Breast epithelium (tissue), 4 donors: ENCODE data around the gene PTPRM. TPM values are rescaled to one million over a fixed set of nuclear protein-coding genes. Genes with fewer than 3 reads are reported as not detected.

Source experiments
- DNase-seq, 2 donors: peaks; one replicate each; pipeline ENCODE4 v3.0.0-alpha.2; 2019; ENCODE audit warnings: low spot score in 2 of 2
- H3K27ac ChIP-seq, 2 donors: fragments of 200-600 bp; sonication (generic) in 1 of 2; one replicate each; pipeline ENCODE4 v1.5.1; 2016 to 2019; ENCODE audit warnings: mild to moderate bottlenecking in 1 of 2
- H3K27me3 ChIP-seq, 2 donors: fragments of 200-600 bp; sonication (generic) in 1 of 2; one replicate each; pipeline versions ENCODE4 v1.5.1 to v1.6.0; 2017 to 2019; ENCODE audit warnings: control low read depth in 1 of 2, mild to moderate bottlenecking in 1 of 2
- H3K36me3 ChIP-seq: fragments of 200-600 bp; one replicate; pipeline ENCODE4 v1.5.1; 2019
- H3K4me1 ChIP-seq, 2 donors: fragments of 200-600 bp; sonication (generic); one replicate each; pipeline ENCODE4 v1.5.1; 2016 to 2019; ENCODE audit warnings: control low read depth in 1 of 2
- H3K4me3 ChIP-seq, 3 donors: fragments of 200-600 bp; sonication (generic); 1 replicate in 2 of 3; 2 replicates in 1 of 3; pipeline ENCODE4 v1.5.1; 2016 to 2019; ENCODE audit warnings: mild to moderate bottlenecking in 3 of 3, moderate library complexity in 2 of 3
- H3K9me3 ChIP-seq, 2 donors: fragments of 200-600 bp; sonication (generic) in 1 of 2; one replicate each; pipeline ENCODE4 v1.5.1; 2016 to 2019; ENCODE audit warnings: control low read depth in 1 of 2
- POLR2A ChIP-seq: fragments of 450-650 bp; IDR thresholded peaks from one replicate; pipeline ENCODE4 v1.6.1; 2016; ENCODE audit warnings: antibody characterized with exemption, mild to moderate bottlenecking, moderate library complexity
- POLR2AphosphoS5 ChIP-seq, 3 donors: sonication (generic); formaldehyde crosslinking; IDR thresholded peaks; one replicate each; pipeline ENCODE4 v1.6.1; 2017; ENCODE audit warnings: antibody characterized with exemption in 3 of 3
- intact Hi-C: fragments of 100-400 bp; cut with DNase I; formaldehyde crosslinking; loops from one replicate; pipeline ENCODE4 v1.15.1; 2023; ENCODE audit warnings: low total_unique reads
- total RNA-seq, 3 donors: library from RNA; depleted of rRNA; stranded (reverse); fragments of >200 nt; gene quantifications; one replicate each; pipeline ENCODE4 v1.1.0, GENCODE V29; 2016
- TF ChIP-seq, protein P1 (sequence below), 3 donors: fragments of 450-650 bp; IDR thresholded peaks; one replicate each; pipeline ENCODE4 v1.5.1; 2016 to 2017; ENCODE audit warnings: antibody characterized with exemption in 3 of 3, mild to moderate bottlenecking in 3 of 3, moderate library complexity in 3 of 3

Gene PTPRM
- total RNA-seq, 3 donors from 2014 or later = 41.7 to 181 (median 140) TPM

DNA sequence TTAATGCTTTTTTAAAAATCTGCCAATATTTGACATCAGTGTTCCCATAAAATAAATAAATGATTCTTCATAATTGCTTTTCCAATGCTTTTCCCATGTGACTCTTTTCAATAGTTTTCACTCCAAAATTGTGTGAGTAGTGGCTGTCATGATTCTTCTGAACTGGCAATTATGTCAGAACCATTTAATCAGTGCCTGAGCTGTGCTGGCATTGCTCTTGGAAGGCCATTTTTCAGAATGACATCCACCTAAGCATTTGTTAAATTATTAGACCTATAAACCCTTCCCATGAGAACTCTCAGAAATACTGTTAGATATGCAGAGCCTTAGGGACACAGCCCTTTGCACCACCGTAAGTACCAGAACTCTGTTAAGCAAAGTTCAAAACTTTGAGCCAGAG is 707.3 kb downstream of the PTPRM start:
- H3K9me3 ChIP-seq = no peaks in the 10 kb centered on the region
- intact Hi-C loops = no loop called here
- H3K4me3 ChIP-seq = no peak overlapping the region
- DNase-seq = no peak
- TF ChIP-seq POLR2A (no peak), POLR2AphosphoS5 (IDR thresholded peaks at IDR 0.05) (no peak)
- TF ChIP-seq, protein P1, sequence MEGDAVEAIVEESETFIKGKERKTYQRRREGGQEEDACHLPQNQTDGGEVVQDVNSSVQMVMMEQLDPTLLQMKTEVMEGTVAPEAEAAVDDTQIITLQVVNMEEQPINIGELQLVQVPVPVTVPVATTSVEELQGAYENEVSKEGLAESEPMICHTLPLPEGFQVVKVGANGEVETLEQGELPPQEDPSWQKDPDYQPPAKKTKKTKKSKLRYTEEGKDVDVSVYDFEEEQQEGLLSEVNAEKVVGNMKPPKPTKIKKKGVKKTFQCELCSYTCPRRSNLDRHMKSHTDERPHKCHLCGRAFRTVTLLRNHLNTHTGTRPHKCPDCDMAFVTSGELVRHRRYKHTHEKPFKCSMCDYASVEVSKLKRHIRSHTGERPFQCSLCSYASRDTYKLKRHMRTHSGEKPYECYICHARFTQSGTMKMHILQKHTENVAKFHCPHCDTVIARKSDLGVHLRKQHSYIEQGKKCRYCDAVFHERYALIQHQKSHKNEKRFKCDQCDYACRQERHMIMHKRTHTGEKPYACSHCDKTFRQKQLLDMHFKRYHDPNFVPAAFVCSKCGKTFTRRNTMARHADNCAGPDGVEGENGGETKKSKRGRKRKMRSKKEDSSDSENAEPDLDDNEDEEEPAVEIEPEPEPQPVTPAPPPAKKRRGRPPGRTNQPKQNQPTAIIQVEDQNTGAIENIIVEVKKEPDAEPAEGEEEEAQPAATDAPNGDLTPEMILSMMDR (IDR thresholded peaks at IDR 0.05) = no peak
- no peak overlapping the region for H3K27ac ChIP-seq
- no peaks in the 10 kb centered on the region for H3K27me3 ChIP-seq
- H3K4me1 ChIP-seq = no peaks in the 10 kb centered on the region
- no peaks in the 10 kb centered on the region for H3K36me3 ChIP-seq

DNA sequence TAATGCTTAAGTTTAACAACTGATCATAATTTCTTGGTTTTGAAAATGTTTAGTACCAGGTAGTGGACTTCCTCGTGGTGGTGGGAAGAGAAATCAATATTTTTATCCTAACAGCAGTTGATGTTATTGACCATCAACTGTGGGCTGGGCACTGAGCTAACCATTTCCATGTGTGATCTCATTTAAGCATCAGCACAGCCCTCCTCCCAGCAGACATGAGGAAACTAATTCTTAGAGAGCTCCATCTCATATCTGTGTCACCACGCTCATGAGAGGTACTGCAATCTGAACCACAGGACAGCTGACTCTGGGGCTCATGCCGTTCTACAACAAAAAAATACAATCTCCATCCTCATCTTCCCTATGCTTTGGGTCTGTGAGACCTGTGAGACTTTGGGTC is 709.3 kb downstream of the PTPRM start:
- Histone ChIP-seq H3K27me3 (no peaks in the 10 kb centered on the region), H3K4me1 (no peaks in the 10 kb centered on the region), H3K4me3 (no peak overlapping the region), H3K9me3 (no peaks in the 10 kb centered on the region), H3K36me3 (no peaks in the 10 kb centered on the region), H3K27ac (no peak overlapping the region)
- intact Hi-C loops = no loop called here
- TF ChIP-seq, protein P1 (IDR thresholded peaks at IDR 0.05) = no peak
- TF ChIP-seq POLR2A (no peak), POLR2AphosphoS5 (IDR thresholded peaks at IDR 0.05) (no peak)
- DNase-seq = no peak

DNA sequence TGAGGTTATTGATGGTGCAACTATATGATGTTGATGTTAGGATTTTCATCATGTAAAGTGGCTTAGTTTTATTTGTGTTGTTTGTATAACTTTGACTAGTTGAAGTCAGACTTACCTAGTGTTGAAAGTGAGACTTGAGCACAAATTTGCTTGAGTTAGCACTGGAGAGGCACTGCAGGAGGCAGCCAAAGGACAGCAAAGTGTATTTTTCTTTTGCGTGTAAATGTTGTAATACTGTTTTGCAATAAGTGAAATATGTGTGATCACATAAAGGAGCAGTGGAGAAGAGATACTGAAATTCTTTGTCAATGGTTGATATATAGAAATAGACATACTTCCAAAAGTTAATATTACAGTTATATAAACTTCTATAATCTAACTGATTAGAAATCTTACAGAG is 710.2 kb downstream of the PTPRM start:
- Histone ChIP-seq H3K4me1 (no peaks in the 10 kb centered on the region), H3K4me3 (no peak overlapping the region), H3K27ac (no peak overlapping the region), H3K27me3 (no peaks in the 10 kb centered on the region), H3K36me3 (no peaks in the 10 kb centered on the region), H3K9me3 (no peaks in the 10 kb centered on the region)
- DNase-seq = no peak
- intact Hi-C loops = no loop called here
- TF ChIP-seq POLR2A = no peak
- no peak for TF ChIP-seq POLR2AphosphoS5 (IDR thresholded peaks at IDR 0.05)
- TF ChIP-seq, protein P1 (IDR thresholded peaks at IDR 0.05) = no peak

DNA sequence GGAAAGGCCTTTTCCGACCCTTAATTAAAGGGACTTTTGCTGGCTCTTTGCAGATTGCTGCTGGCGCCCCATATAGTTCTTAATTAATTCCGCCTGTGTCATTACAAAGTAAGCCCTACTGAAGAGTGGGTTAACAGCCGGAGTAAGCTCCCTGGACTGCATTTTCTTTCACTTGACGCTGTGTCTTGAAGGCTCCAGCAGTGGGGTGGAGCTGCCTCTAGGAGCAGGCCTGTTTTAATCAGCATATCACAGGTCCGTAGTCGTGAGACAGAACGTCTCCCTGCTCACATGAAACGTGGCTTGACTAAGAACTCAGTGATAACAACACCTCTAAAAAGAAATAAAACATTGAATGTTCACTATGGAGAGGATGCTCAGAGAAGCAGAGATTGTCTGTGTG is 712.2 kb downstream of the PTPRM start:
- H3K4me1 ChIP-seq = no peaks in the 10 kb centered on the region
- H3K27me3 ChIP-seq = no peaks in the 10 kb centered on the region
- TF ChIP-seq POLR2A (no peak), POLR2AphosphoS5 (IDR thresholded peaks at IDR 0.05) (no peak)
- TF ChIP-seq, protein P1 (IDR thresholded peaks at IDR 0.05) = no peak
- intact Hi-C loops = no loop called here
- H3K27ac ChIP-seq = no peak overlapping the region
- no peaks in the 10 kb centered on the region for H3K9me3 ChIP-seq
- H3K4me3 ChIP-seq = no peak overlapping the region
- no peaks in the 10 kb centered on the region for H3K36me3 ChIP-seq
- DNase-seq = no peak

DNA sequence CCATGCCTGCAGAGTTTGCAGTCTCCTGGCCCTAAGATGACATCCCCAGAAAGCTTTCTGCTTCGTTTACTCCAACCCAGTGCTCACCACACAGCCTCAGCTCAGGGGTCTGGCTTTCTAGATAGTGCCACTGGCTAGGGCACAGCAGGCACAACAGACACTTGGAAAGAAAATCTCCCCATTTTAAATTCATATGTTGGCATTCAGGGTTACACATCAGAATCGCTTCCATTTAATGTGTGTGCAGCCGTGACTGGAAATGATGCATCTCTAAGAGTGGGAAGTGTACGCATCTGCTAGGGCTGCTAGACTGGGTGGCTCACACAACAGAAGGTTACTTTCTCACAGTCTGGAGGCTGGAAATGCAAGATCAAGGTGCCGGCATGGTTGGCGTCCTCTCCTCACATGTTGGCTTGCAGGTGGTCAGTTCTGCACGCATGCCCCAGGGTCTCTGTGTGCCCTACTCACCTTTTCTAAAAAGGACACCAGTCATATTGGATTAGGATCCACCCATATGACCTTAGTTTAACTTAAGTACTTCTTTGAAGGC is 712.7 kb downstream of the PTPRM start:
- no peak overlapping the region for H3K27ac ChIP-seq
- no peak overlapping the region for H3K4me3 ChIP-seq
- no peaks in the 10 kb centered on the region for H3K4me1 ChIP-seq
- TF ChIP-seq, protein P1 (IDR thresholded peaks at IDR 0.05) = no peak
- TF ChIP-seq POLR2AphosphoS5 (IDR thresholded peaks at IDR 0.05) (no peak), POLR2A (no peak)
- intact Hi-C loops = no loop called here
- H3K27me3 ChIP-seq = no peaks in the 10 kb centered on the region
- H3K9me3 ChIP-seq = no peaks in the 10 kb centered on the region
- DNase-seq = no peak
- H3K36me3 ChIP-seq = no peaks in the 10 kb centered on the region
